ENCODE data around the gene QSOX1. TPM values are rescaled to one million over a fixed set of nuclear protein-coding genes. Genes with fewer than 3 reads are reported as not detected.

The QSOX1 gene
- total and polyA plus RNA-seq, 2 donors (not counting 3 experiments of a cell fraction or from before 2014, with no cell fraction given), result 256 to 415 TPM

GRCh38 chr1:180117764-180118116, 36.9 kb upstream of the QSOX1 start:
- Histone ChIP-seq H3K9me3 (replicated peaks; ENCODE audit: control insufficient read depth, insufficient read depth, low read length) (no peaks in the 10 kb centered on the region), H3K79me2 (ENCODE audit: control insufficient read depth, insufficient read depth, low read length) (no peaks in the 10 kb centered on the region), H4K20me1 (replicated peaks; ENCODE audit: control insufficient read depth, extremely low read depth, insufficient read depth, low read length) (no peaks in the 10 kb centered on the region), H3K27me3 (ENCODE audit: control insufficient read depth in 2 of 2, insufficient read depth in 2 of 2, low read length in 2 of 2) (no peaks in the 10 kb centered on the region), H3K36me3 (ENCODE audit: control insufficient read depth in 2 of 2, extremely low read depth in 1 of 2, insufficient read depth in 2 of 2, low read length in 2 of 2) (no peaks in the 10 kb centered on the region), H3K4me3 (replicated peaks in 1 of 3; ENCODE audit: insufficient read depth in 1 of 3, low read depth in 1 of 3, low read length in 3 of 3) (no peak overlapping the region), H3K27ac (ENCODE audit: insufficient read depth, low read depth, low read length) (no peak overlapping the region), H3K4me1 (ENCODE audit: control insufficient read depth, extremely low read depth, insufficient read depth, low read length) (no peaks in the 10 kb centered on the region), H2AFZ (ENCODE audit: low read depth, low read length) (no peak overlapping the region), H3K4me2 (ENCODE audit: insufficient read depth, low read length) (no peak overlapping the region), H3K9ac (replicated peaks; ENCODE audit: extremely low read depth, insufficient read depth, low read length) (no peak overlapping the region), H3K9me1 (replicated peaks; ENCODE audit: control insufficient read depth, extremely low read depth, insufficient read depth, low read length) (no peaks in the 10 kb centered on the region)
- intact Hi-C loops (cut with micrococcal nuclease), result no loop called here
- ChIA-PET POLR2A (no interaction called here), CTCF (interaction anchor here (1.5 kb wide), 1 partner anchor 17 kb away, joined by 4 read pairs; no protein-coding TSS in a partner anchor)
- no peak for TF ChIP-seq MYC (IDR thresholded peaks at IDR 0.05; ENCODE audit: low read depth, low read length)
- TF ChIP-seq EZH2 (IDR thresholded peaks at IDR 0.05; ENCODE audit: borderline replicate concordance, low read depth, low read length, severe bottlenecking), result no peak
- TF ChIP-seq POLR2A (IDR thresholded peaks at IDR 0.05; ENCODE audit: low read depth, low read length), result no peak
- TF ChIP-seq FOS (IDR thresholded peaks at IDR 0.05; ENCODE audit: borderline replicate concordance, insufficient read depth, low read length), result no peak
- TF ChIP-seq JUN (IDR thresholded peaks at IDR 0.05; ENCODE audit: borderline replicate concordance, insufficient read depth, insufficient read length, low read depth), result no peak
- TF ChIP-seq POLR2AphosphoS5 (IDR thresholded peaks at IDR 0.05; ENCODE audit: insufficient read depth, low read depth, low read length), result no peak
- no peak for TF ChIP-seq MAX (IDR thresholded peaks at IDR 0.05; ENCODE audit: insufficient read depth, insufficient read length)
- TF ChIP-seq GATA2 (IDR thresholded peaks at IDR 0.05; ENCODE audit: insufficient read depth, insufficient read length, low read depth, low read length), result no peak
- TF ChIP-seq CTCF (IDR thresholded peaks at IDR 0.05; ENCODE audit: extremely low read depth in 1 of 2, insufficient read depth in 1 of 2, low read depth in 1 of 2, low read length in 2 of 2), result no peak
- dilution Hi-C loops (cut with MboI; ENCODE audit: extremely low pct_ligation_motif_present, low sequenced_read_pairs), result no loop called here
- FAIRE-seq (no peak), DNase-seq (ENCODE audit: low read depth, low spot score) (no peak)
- BruUV-seq (replicated peaks), result no TSS peak

Measured in endothelial cell of umbilical vein (primary cell).